ENCODE results near the gene CDKN1C.
A peak's percentile ranks its signal among the peaks of the same experiment; 100 is the strongest.

Gene CDKN1C

DNA sequence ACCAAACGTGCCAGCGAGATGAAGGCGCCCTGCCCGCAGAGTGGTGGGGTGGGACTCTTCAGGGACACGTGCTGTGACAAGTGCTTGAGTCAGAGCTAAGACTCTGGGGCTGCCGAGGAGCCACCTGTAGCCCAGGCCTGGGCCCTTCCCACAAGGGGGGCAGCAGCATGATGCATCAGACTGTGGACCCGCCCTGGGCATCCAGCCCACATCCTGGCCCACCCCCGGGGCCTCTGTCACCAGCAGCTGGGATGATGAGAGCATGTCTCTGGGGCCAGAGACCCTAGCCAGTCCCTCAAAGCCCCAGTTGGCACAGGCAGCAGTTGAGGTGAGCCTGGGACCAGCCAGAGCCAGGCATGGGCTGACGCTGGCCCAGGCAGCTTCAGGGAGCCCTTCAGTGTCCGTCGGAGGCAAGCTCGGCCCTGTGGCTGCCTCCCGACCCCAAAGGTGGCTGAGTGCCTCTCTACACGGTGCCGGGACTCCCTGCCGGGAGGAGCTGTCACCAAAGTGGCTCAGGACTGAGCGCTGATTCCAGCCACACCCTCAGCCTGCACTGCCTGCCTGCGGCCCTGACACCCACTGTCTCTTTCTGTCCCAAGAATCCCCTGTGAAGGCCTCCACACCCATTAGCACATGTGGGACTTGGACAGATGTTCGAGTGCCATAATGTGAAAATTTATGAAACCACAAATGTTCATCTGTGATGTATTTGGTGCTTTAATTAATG lies 41.3 kb downstream of the CDKN1C start:
- Histone ChIP-seq H3K4me1 (ENCODE audit: control insufficient read depth in 2 of 2, insufficient read depth in 1 of 2, low read depth in 1 of 2, low read length in 2 of 2) (peaks cover 13 to 21% of the 10 kb centered on the region in 2 donors), H3K4me3 (ENCODE audit: low read length in 2 of 2) (no peak overlapping the region), H3K4ac (ENCODE audit: low read length) (no peak overlapping the region), H3K27me3 (ENCODE audit: control insufficient read depth in 3 of 3, insufficient read depth in 3 of 3, low read depth in 1 of 3, low read length in 3 of 3) (peaks cover 0 to 51% (median 2%) of the 10 kb centered on the region in 3 experiments), H2BK15ac (ENCODE audit: low read length) (peak overlapping the region; percentile 0), H3K27ac (replicated peaks; ENCODE audit: low read length) (no peak overlapping the region), H2BK120ac (ENCODE audit: low read depth, low read length) (peak overlapping the region; percentile 51), H4K91ac (ENCODE audit: low read depth, low read length, poor library complexity) (no peak overlapping the region), H2AK5ac (ENCODE audit: low read depth, low read length) (peak overlapping the region; percentile 81), H2AFZ (ENCODE audit: low read length) (no peak overlapping the region), H3K9ac (ENCODE audit: low read depth, low read length, poor library complexity) (no peak overlapping the region), H3K4me2 (ENCODE audit: insufficient read depth, low read length, poor library complexity, severe bottlenecking) (no peak overlapping the region), H4K8ac (ENCODE audit: low read depth, low read length) (no peak overlapping the region), H3K18ac (ENCODE audit: low read length) (peak overlapping the region; percentile 68), H3K9me3 (replicated peaks in 1 of 2; ENCODE audit: control insufficient read depth in 2 of 2, insufficient read depth in 1 of 2, low read depth in 1 of 2, low read length in 2 of 2) (no peaks in the 10 kb centered on the region), H3K23ac (ENCODE audit: low read depth, low read length, poor library complexity) (peak overlapping the region; percentile 94), H2BK5ac (ENCODE audit: low read length) (peak overlapping the region; percentile 21), H3K36me3 (replicated peaks in 1 of 2; ENCODE audit: control insufficient read depth in 2 of 2, insufficient read depth in 2 of 2, low read length in 2 of 2) (no peaks in the 10 kb centered on the region), H3K79me1 (ENCODE audit: low read depth, low read length) (peaks cover 5% of the 10 kb centered on the region), H2BK12ac (ENCODE audit: low read length) (peak overlapping the region; percentile 65), H3K14ac (ENCODE audit: low read length) (no peak overlapping the region)
- WGBS, 2 donors (ENCODE audit: extremely low coverage in 2 of 2, insufficient read length in 2 of 2, insufficient replicate concordance in 1 of 2) = no CpG with 5 or more reads among the region's 19 CpGs
- DNase-seq (ENCODE audit: low spot score) = no peak

DNA sequence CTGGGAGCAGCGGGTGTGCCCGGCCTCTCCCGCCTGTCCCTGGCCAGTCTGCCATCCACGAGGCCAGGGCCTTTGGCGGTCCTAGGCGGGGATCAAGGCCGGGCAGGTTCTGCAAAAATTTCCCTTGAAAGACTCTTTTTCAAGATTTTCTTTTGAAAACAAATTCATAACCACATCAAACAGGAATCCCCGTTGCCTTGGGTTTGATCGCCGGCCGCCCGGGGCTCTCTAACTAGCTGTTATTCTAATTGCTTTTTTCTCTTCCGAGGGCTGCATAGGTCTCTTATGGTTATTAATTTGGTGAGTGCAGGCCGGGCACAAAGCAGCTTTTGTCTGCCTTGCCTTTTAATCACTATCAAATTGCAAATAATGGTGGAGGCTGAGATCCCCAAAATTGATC lies 42.0 kb downstream of the CDKN1C start:
- H3K14ac ChIP-seq (ENCODE audit: low read length) = no peak overlapping the region
- peaks cover 0 to 47% (median 2%) of the 10 kb centered on the region in 3 experiments for H3K27me3 ChIP-seq (ENCODE audit: control insufficient read depth in 3 of 3, insufficient read depth in 3 of 3, low read depth in 1 of 3, low read length in 3 of 3)
- no peak overlapping the region for H2BK12ac ChIP-seq (ENCODE audit: low read length)
- H3K4me3 ChIP-seq (ENCODE audit: low read length in 2 of 2) = no peak overlapping the region
- H4K91ac ChIP-seq (ENCODE audit: low read depth, low read length, poor library complexity) = no peak overlapping the region
- H3K4ac ChIP-seq (ENCODE audit: low read length) = no peak overlapping the region
- peak overlapping the region; percentile 81 for H2AK5ac ChIP-seq (ENCODE audit: low read depth, low read length)
- no peak overlapping the region for H3K4me2 ChIP-seq (ENCODE audit: insufficient read depth, low read length, poor library complexity, severe bottlenecking)
- peaks cover 16 to 20% of the 10 kb centered on the region in 2 donors for H3K4me1 ChIP-seq (ENCODE audit: control insufficient read depth in 2 of 2, insufficient read depth in 1 of 2, low read depth in 1 of 2, low read length in 2 of 2)
- H4K8ac ChIP-seq (ENCODE audit: low read depth, low read length) = no peak overlapping the region
- no peak overlapping the region for H2BK5ac ChIP-seq (ENCODE audit: low read length)
- no peaks in the 10 kb centered on the region for H3K36me3 ChIP-seq (replicated peaks in 1 of 2; ENCODE audit: control insufficient read depth in 2 of 2, insufficient read depth in 2 of 2, low read length in 2 of 2)
- DNase-seq (ENCODE audit: low spot score) = no peak
- peak overlapping the region; percentile 80 for H3K18ac ChIP-seq (ENCODE audit: low read length)
- H2AFZ ChIP-seq (ENCODE audit: low read length) = no peak overlapping the region
- no CpG with 5 or more reads among the region's 14 CpGs for WGBS, 2 donors (ENCODE audit: extremely low coverage in 2 of 2, insufficient read length in 2 of 2, insufficient replicate concordance in 1 of 2)
- peak overlapping the region; percentile 59 for H2BK15ac ChIP-seq (ENCODE audit: low read length)
- peaks cover 5% of the 10 kb centered on the region for H3K79me1 ChIP-seq (ENCODE audit: low read depth, low read length)
- no peaks in the 10 kb centered on the region for H3K9me3 ChIP-seq (replicated peaks in 1 of 2; ENCODE audit: control insufficient read depth in 2 of 2, insufficient read depth in 1 of 2, low read depth in 1 of 2, low read length in 2 of 2)
- peak overlapping the region; percentile 41 for H2BK120ac ChIP-seq (ENCODE audit: low read depth, low read length)
- no peak overlapping the region for H3K27ac ChIP-seq (replicated peaks; ENCODE audit: low read length)
- H3K9ac ChIP-seq (ENCODE audit: low read depth, low read length, poor library complexity) = no peak overlapping the region
- peak overlapping the region; percentile 94 for H3K23ac ChIP-seq (ENCODE audit: low read depth, low read length, poor library complexity)

DNA sequence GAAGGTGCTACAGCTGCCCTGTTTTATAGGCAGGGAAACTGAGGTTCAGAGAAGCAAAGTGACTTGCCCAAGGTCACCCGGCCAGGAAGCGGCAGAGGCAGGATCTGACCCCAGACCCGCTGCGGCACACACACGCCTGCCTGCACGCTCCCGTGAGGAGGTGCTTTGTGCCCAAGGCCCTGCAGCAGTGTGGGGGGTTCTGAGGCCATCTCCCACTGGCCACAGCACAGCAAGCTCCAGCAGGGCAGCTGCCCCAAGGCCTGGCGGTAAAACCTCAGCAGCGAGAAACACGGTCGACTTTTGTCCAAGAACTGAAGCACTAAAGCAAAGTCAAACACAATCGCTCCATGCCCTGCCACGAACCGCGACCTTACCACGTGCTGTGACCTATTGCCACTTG lies 42.7 kb downstream of the CDKN1C start:
- Histone ChIP-seq H2BK12ac (ENCODE audit: low read length) (peak overlapping the region; percentile 18), H3K4ac (ENCODE audit: low read length) (no peak overlapping the region), H3K4me3 (ENCODE audit: low read length in 2 of 2) (no peak overlapping the region), H4K91ac (ENCODE audit: low read depth, low read length, poor library complexity) (no peak overlapping the region), H4K8ac (ENCODE audit: low read depth, low read length) (no peak overlapping the region), H3K23ac (ENCODE audit: low read depth, low read length, poor library complexity) (peak overlapping the region; percentile 51), H3K79me1 (ENCODE audit: low read depth, low read length) (peaks cover 5% of the 10 kb centered on the region), H3K18ac (ENCODE audit: low read length) (peak overlapping the region; percentile 60), H3K14ac (ENCODE audit: low read length) (peak overlapping the region; percentile 1), H3K4me1 (ENCODE audit: control insufficient read depth in 2 of 2, insufficient read depth in 1 of 2, low read depth in 1 of 2, low read length in 2 of 2) (peaks cover 22 to 25% of the 10 kb centered on the region in 2 donors), H3K27ac (replicated peaks; ENCODE audit: low read length) (no peak overlapping the region), H2BK120ac (ENCODE audit: low read depth, low read length) (peak overlapping the region; percentile 41), H3K4me2 (ENCODE audit: insufficient read depth, low read length, poor library complexity, severe bottlenecking) (no peak overlapping the region), H3K9ac (ENCODE audit: low read depth, low read length, poor library complexity) (peak overlapping the region; percentile 13), H2AK5ac (ENCODE audit: low read depth, low read length) (peak overlapping the region; percentile 3), H2BK15ac (ENCODE audit: low read length) (peak overlapping the region; percentile 3), H3K36me3 (replicated peaks in 1 of 2; ENCODE audit: control insufficient read depth in 2 of 2, insufficient read depth in 2 of 2, low read length in 2 of 2) (no peaks in the 10 kb centered on the region), H3K9me3 (replicated peaks in 1 of 2; ENCODE audit: control insufficient read depth in 2 of 2, insufficient read depth in 1 of 2, low read depth in 1 of 2, low read length in 2 of 2) (no peaks in the 10 kb centered on the region), H2BK5ac (ENCODE audit: low read length) (peak overlapping the region; percentile 97), H2AFZ (ENCODE audit: low read length) (no peak overlapping the region), H3K27me3 (ENCODE audit: control insufficient read depth in 3 of 3, insufficient read depth in 3 of 3, low read depth in 1 of 3, low read length in 3 of 3) (peaks cover 0 to 47% (median 2%) of the 10 kb centered on the region in 3 experiments)
- DNase-seq (ENCODE audit: low spot score) = no peak
- WGBS, 2 donors (ENCODE audit: extremely low coverage in 2 of 2, insufficient read length in 2 of 2, insufficient replicate concordance in 1 of 2) = no CpG with 5 or more reads among the region's 16 CpGs

DNA sequence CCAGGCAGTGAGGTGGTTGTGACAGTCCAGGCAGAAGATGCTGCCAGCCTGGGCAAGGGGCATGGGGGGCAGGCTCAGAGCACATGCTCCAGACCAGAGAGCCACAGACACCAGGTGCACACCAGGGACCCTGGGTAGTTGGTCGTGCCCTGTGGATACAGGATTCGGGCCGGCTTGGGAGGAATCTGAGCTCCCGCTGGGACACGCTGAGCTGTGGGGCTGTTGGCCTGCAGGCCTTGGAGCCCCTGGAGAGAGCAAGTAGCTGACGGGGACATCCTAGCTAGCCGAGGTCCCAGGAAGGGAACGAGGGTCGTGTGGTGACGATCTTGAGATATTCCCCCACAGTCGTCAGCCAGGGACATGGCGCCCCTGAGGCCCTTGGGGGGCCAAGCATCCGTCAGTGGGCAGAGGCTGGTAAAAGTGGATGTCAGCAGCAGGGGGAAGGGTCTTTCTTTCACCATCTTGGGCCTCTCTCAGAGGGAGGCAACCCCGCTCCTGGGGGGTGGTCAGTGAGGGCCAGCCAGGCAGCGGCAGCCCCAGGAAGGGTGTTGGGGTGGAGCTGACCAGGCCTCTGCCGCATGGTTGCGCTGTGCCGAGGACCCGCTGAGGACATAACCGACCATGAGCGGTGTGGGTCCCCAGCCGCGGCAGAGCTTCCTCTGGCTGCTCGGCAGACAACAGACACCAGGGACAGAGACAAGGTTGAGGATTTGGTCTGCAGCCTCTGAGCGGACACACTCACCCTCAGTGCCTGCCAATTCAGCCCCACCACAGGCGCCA lies 44.0 kb downstream of the CDKN1C start:
- Histone ChIP-seq H3K23ac (ENCODE audit: low read depth, low read length, poor library complexity) (peak overlapping the region; percentile 56), H3K4me2 (ENCODE audit: insufficient read depth, low read length, poor library complexity, severe bottlenecking) (no peak overlapping the region), H3K4ac (ENCODE audit: low read length) (no peak overlapping the region), H2BK12ac (ENCODE audit: low read length) (no peak overlapping the region), H2BK120ac (ENCODE audit: low read depth, low read length) (no peak overlapping the region), H2AK5ac (ENCODE audit: low read depth, low read length) (peak overlapping the region; percentile 92), H4K91ac (ENCODE audit: low read depth, low read length, poor library complexity) (no peak overlapping the region), H3K9ac (ENCODE audit: low read depth, low read length, poor library complexity) (no peak overlapping the region), H2BK5ac (ENCODE audit: low read length) (peak overlapping the region; percentile 27), H3K9me3 (replicated peaks in 1 of 2; ENCODE audit: control insufficient read depth in 2 of 2, insufficient read depth in 1 of 2, low read depth in 1 of 2, low read length in 2 of 2) (no peaks in the 10 kb centered on the region), H3K79me1 (ENCODE audit: low read depth, low read length) (no peaks in the 10 kb centered on the region), H2AFZ (ENCODE audit: low read length) (no peak overlapping the region), H3K27me3 (ENCODE audit: control insufficient read depth in 3 of 3, insufficient read depth in 3 of 3, low read depth in 1 of 3, low read length in 3 of 3) (peaks cover 0 to 44% (median 2%) of the 10 kb centered on the region in 3 experiments), H3K36me3 (replicated peaks in 1 of 2; ENCODE audit: control insufficient read depth in 2 of 2, insufficient read depth in 2 of 2, low read length in 2 of 2) (no peaks in the 10 kb centered on the region), H3K14ac (ENCODE audit: low read length) (no peak overlapping the region), H2BK15ac (ENCODE audit: low read length) (peak overlapping the region; percentile 77), H3K4me3 (ENCODE audit: low read length in 2 of 2) (no peak overlapping the region), H3K27ac (replicated peaks; ENCODE audit: low read length) (no peak overlapping the region), H3K18ac (ENCODE audit: low read length) (peak overlapping the region; percentile 89), H4K8ac (ENCODE audit: low read depth, low read length) (no peak overlapping the region), H3K4me1 (ENCODE audit: control insufficient read depth in 2 of 2, insufficient read depth in 1 of 2, low read depth in 1 of 2, low read length in 2 of 2) (peaks cover 30 to 35% of the 10 kb centered on the region in 2 donors)
- no CpG with 5 or more reads among the region's 26 CpGs for WGBS, 2 donors (ENCODE audit: extremely low coverage in 2 of 2, insufficient read length in 2 of 2, insufficient replicate concordance in 1 of 2)
- DNase-seq (ENCODE audit: low spot score) = no peak
